Small intestine (tissue), 7 donors: ENCODE data around the gene DDX4. TPM values are rescaled to one million over a fixed set of nuclear protein-coding genes. Genes with fewer than 3 reads are reported as not detected.
"Not testable (repeated sequence)": the region's sequence is repeated elsewhere in the genome, so short reads cannot be mapped to it uniquely, and the experiment has no call there.

Source experiments
- DNase-seq, 2 donors: peaks; one replicate each; pipeline versions ENCODE4 v3.0.0 to v3.0.0-alpha.2; 2013
- FAIRE-seq: peaks from 2 replicates; lab custom pipeline; 2012; peaks lifted over from hg19 to GRCh38; lab: Jason Lieb, UNC
- H3K27ac ChIP-seq, 3 donors: one replicate each; pipeline ENCODE4 v1.5.1; 2013; ENCODE audit warnings: low read length in 2 of 3, mild to moderate bottlenecking in 2 of 3, control low read depth in 1 of 3, inconsistent platforms in 1 of 3, low read depth in 1 of 3, moderate library complexity in 1 of 3
- H3K27me3 ChIP-seq, 3 donors: one replicate each; pipeline ENCODE4 v1.6.1; 2013; ENCODE audit warnings: low read length in 3 of 3, inconsistent platforms in 1 of 3; ENCODE audit not compliant: control insufficient read depth in 3 of 3, insufficient read depth in 3 of 3
- H3K36me3 ChIP-seq, 3 donors: one replicate each; pipeline ENCODE4 v1.6.1; 2013; ENCODE audit warnings: low read length in 3 of 3, inconsistent platforms in 1 of 3, low read depth in 1 of 3, mild to moderate bottlenecking in 1 of 3, moderate library complexity in 1 of 3; ENCODE audit not compliant: control insufficient read depth in 3 of 3, insufficient read depth in 2 of 3
- H3K4me1 ChIP-seq, 3 donors: one replicate each; pipeline ENCODE4 v1.6.1; 2013; ENCODE audit warnings: low read length in 2 of 3, inconsistent platforms in 1 of 3, low read depth in 1 of 3, mild to moderate bottlenecking in 1 of 3, moderate library complexity in 1 of 3; ENCODE audit not compliant: control insufficient read depth in 3 of 3, insufficient read depth in 2 of 3
- H3K4me3 ChIP-seq, 3 donors: one replicate each; pipeline ENCODE4 v1.5.1; 2013; ENCODE audit warnings: low read length in 3 of 3, control low read depth in 1 of 3, inconsistent platforms in 1 of 3, low read depth in 1 of 3, mild to moderate bottlenecking in 1 of 3, moderate library complexity in 1 of 3
- H3K9me3 ChIP-seq, 2 donors: one replicate each; pipeline ENCODE4 v1.6.1; 2013; ENCODE audit warnings: low read depth in 1 of 2, low read length in 1 of 2; ENCODE audit not compliant: control insufficient read depth in 2 of 2, insufficient read depth in 1 of 2
- WGBS, 3 donors: extraction: QIAGEN DNeasy Blood & Tissue Kit; methylation state at CpG; one replicate each; pipeline ENCODE4 v1.1.7; 2013; 5-methylcytosine and 5-hydroxymethylcytosine counted together
- polyA plus RNA-seq, 4 donors: library from polyadenylated mRNA; stranded (reverse) in 3 of 4; unstranded in 1 of 4; fragments of 200-250 nt in 3 of 4; fragments of 120-200 nt in 1 of 4; gene quantifications; one replicate each; pipeline versions ENCODE4 v1.2.1 to v1.2.3, GENCODE V29; 2013
- donor health status: healthy with polysubstance abuse.
- donor health status: control.
- donor health status: control.
- donor health status: Bipolar disorder and iron deficiency.
- donor health status: healthy.

DDX4 gene
- polyA plus RNA-seq, 4 donors, result 0.01 TPM; not detected in 3

DNA sequence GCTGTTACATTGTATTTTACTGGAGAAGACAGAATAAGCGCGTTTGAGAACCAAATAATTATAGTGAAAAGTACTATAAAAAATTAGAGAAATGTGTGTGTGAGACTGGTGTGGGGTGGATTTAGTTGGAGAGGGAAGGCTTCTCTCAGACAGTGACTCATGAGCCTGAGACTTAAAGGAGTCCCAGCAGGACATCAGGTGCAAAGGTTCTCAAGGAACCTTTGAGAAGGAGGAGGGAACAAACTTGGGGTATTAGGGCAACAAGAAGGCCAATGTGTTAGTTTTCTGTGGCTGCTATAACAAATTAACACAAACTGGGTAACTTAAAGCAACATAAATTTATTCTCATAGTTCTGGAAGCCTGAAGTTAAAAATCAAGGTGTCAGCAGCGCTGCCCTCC lies 4.9 kb downstream of the DDX4 start:
- peaks cover 0 to 3% (median 2%) of the 10 kb centered on the region in 3 donors for H3K27me3 ChIP-seq
- H3K9me3 ChIP-seq, result no peaks in the 10 kb centered on the region
- no peak overlapping the region for H3K27ac ChIP-seq
- H3K4me1 ChIP-seq, result no peaks in the 10 kb centered on the region
- H3K4me3 ChIP-seq, result no peak overlapping the region
- DNase-seq (no peak), FAIRE-seq (no peak)
- WGBS, 3 donors, result 95 to 99% (median 95%) methylated on average over 3 of the region's 3 CpGs
- no peaks in the 10 kb centered on the region for H3K36me3 ChIP-seq

DNA sequence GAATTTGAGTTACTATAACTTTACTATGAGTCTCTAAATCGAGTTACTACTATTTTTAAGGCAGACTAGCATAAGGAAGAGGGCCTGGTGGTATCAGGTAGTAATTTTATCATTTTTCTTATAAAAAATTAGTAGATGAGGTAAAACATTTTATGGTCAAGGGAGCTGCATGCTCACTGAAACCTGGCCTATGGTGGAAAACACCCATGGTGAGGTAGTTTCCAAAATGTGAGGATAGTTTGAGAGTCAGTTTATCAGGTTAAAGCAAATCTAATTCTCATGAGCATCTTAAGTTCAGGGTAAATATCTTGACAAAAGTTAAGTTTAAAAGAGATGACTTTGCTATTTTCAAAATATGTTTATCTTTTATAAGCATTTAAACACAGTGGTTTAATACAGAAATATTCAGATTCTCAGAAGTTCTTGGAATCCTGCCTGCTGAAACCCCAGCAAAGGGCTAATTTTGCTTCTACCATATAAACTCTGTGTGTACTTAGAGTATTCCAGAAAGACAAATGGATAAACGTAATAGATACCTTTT lies 10.0 kb downstream of the DDX4 start:
- no peaks in the 10 kb centered on the region for H3K4me1 ChIP-seq
- 59 to 71% (median 62%) methylated on average over 2 of the region's 2 CpGs for WGBS, 3 donors
- H3K27ac ChIP-seq, result no peak overlapping the region
- H3K36me3 ChIP-seq, result no peaks in the 10 kb centered on the region
- no peak for DNase-seq
- peaks cover 0 to 3% (median 0%) of the 10 kb centered on the region in 3 donors for H3K27me3 ChIP-seq
- H3K4me3 ChIP-seq, result no peak overlapping the region
- no peaks in the 10 kb centered on the region for H3K9me3 ChIP-seq
- no peak for FAIRE-seq

DNA sequence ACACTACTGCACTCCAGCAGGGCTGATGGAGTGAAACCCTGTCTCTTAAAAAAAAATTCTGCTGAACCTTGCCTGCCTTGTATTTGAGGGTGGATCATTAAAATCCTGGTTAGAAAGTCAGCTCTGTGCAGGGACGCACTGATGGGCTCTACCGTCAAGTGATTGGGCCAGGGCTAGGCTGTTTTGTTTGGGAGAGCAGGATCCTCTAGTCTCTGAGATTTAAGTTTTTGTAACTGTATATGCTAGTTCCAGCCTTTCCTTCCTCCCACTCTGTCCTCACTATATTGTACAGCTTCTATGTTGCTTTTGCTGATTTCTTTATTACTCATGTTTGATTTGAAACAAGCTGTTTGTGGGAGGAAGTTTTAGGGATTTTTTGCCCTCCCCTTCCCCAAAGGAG lies 11.5 kb downstream of the DDX4 start:
- no peak overlapping the region for H3K4me3 ChIP-seq
- FAIRE-seq (no peak), DNase-seq (no peak)
- H3K4me1 ChIP-seq, result no peaks in the 10 kb centered on the region
- no peak overlapping the region for H3K27ac ChIP-seq
- H3K36me3 ChIP-seq, result no peaks in the 10 kb centered on the region
- H3K9me3 ChIP-seq, result no peaks in the 10 kb centered on the region
- H3K27me3 ChIP-seq, result peaks cover 0 to 3% (median 0%) of the 10 kb centered on the region in 3 donors
- 74 to 90% (median 88%) methylated on average over 2 of the region's 2 CpGs for WGBS, 3 donors

DNA sequence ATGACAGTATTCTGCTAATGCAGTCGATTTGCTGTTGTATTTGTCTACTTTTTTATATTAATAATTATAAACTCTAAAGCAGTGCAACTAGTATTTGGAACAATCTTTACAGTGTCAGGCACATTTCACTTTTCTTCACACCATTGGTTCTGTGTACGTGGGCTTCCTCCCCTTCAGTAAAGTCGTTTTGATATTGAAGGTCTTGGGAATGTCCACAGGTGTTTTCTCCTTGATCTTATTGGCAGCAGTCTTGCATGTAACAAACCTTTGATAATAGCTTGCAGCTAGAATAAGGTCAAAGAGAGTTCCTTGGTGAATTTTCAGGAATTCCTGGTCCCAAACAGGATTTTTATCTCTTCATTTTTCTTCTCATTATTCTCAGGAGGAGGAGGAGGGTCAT lies 12.2 kb downstream of the DDX4 start:
- no peak for FAIRE-seq
- H3K4me1 ChIP-seq, result no peaks in the 10 kb centered on the region

DNA sequence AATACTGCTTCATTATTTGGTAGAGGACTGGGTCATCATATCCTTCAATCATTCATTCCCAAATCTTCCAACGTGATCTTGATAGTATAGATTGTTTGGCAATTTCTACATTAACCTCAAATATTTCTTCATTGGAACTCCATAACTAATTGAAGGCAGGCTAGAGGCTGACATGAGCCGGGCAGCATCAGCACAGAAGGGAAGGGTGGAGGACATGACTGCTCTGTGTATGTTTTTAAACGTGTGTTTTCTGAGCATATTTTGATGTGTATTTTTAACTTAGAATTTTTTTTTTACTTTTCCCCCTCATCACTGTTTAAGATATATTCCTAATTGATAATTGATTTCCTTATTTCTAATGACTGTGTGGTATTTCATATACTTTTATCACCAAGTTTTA lies 12.6 kb downstream of the DDX4 start:
- FAIRE-seq, result no peak
- H3K36me3 ChIP-seq, result no peaks in the 10 kb centered on the region
- H3K27ac ChIP-seq, result no peak overlapping the region
- WGBS, 3 donors, result 69 to 85% (median 70%) methylated on average over 3 of the region's 3 CpGs
- no peaks in the 10 kb centered on the region for H3K9me3 ChIP-seq
- H3K4me1 ChIP-seq, result no peaks in the 10 kb centered on the region
- H3K4me3 ChIP-seq, result no peak overlapping the region
- DNase-seq, result no peak
- H3K27me3 ChIP-seq, result peaks cover 0 to 3% (median 0%) of the 10 kb centered on the region in 3 donors

More for the DNA sequence above, 12.2 kb downstream of the DDX4 start:
- Histone ChIP-seq H3K27ac (no peak overlapping the region), H3K27me3 (peaks cover 0 to 3% (median 0%) of the 10 kb centered on the region in 3 donors), H3K9me3 (no peaks in the 10 kb centered on the region), H3K4me3 (no peak overlapping the region), H3K36me3 (no peaks in the 10 kb centered on the region)
- DNase-seq, result no peak
- WGBS, 3 donors, result 40 to 66% (median 50%) methylated on average over 3 of the region's 3 CpGs

DNA sequence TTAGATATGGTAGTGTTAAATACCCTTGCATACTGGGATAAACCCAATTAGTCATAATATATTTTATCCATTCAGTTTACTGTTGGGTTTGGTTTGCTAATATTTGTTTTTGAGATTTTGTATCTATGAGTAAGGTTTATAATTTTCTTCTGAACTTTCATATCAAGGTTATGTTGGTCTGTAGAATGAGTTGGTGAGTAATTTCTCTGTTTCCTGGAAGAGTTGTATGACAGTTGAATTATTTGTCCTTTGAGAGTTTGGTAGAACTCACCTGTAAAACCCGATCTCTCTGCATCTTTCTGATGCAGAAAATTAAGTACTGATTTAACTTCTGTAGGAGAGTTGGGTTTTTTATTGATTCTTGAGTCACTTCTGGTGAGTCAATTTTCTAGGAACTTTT lies 20.4 kb downstream of the DDX4 start:
- FAIRE-seq (no peak), DNase-seq (no peak)
- WGBS, 3 donors, result 72 to 77% (median 73%) methylated on average over 1 of the region's 1 CpG

DNA sequence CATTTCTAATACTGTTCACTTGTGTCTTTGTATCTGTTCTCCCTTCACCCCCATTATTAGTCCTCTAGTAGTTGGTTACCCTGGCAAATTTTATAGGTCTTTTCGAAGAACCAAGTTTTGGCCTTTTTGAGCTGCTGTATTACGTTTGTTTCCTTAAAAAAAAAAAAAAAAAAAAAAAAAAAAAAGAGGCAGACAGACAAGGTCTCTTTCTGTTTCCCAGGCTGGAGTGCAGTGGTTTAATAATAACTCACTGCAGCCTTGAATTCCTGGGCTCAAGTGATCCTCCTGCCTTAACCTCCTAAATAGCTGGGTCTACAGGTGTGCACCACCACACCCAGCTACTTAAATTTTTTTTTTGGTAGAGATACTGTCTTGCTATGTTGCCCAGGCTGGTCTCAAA lies 20.9 kb downstream of the DDX4 start:
- Histone ChIP-seq H3K4me3 (no peak overlapping the region), H3K4me1 (no peaks in the 10 kb centered on the region), H3K27ac (no peak overlapping the region), H3K36me3 (no peaks in the 10 kb centered on the region), H3K27me3 (peaks cover 0 to 3% (median 0%) of the 10 kb centered on the region in 3 donors), H3K9me3 (no peaks in the 10 kb centered on the region)
- FAIRE-seq (no peak), DNase-seq (no peak)
- WGBS, 3 donors, result 42 to 86% (median 66%) methylated on average over 2 of the region's 2 CpGs

More for the DNA sequence above, 20.4 kb downstream of the DDX4 start:
- Histone ChIP-seq H3K36me3 (no peaks in the 10 kb centered on the region), H3K27me3 (peaks cover 0 to 3% (median 0%) of the 10 kb centered on the region in 3 donors), H3K4me1 (no peaks in the 10 kb centered on the region), H3K4me3 (no peak overlapping the region), H3K9me3 (no peaks in the 10 kb centered on the region), H3K27ac (no peak overlapping the region)

DNA sequence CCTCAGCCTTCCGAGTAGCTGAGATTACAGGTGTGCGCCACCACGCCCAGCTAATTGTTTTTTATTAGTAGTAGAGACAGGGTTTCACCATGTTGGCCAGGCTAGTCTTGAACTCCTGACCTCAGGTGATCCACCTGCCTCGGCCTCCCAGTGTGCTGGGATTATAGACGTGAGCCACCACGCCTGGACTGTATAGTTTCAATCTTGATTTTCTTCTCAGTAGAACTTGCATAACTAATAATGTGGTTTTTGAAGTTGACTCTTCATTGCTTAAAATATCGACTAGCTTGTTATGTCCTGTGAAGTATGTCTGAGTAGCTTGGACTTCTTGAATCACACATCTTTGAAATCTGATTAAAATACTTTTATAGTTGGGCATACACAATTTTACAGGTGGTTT lies 23.9 kb downstream of the DDX4 start:
- DNase-seq, H3K36me3 ChIP-seq, H3K27ac ChIP-seq, H3K27me3 ChIP-seq, H3K4me3 ChIP-seq, H3K4me1 ChIP-seq, H3K9me3 ChIP-seq, FAIRE-seq: not testable (repeated sequence)
- 61 to 78% (median 74%) methylated on average over 7 of the region's 7 CpGs for WGBS, 3 donors
